GM23338 (cell line): ENCODE measurements around the gene PCDHB8. TPM values are rescaled to one million over a fixed set of nuclear protein-coding genes. Genes with fewer than 3 reads are reported as not detected.
A peak's percentile ranks its signal among the peaks of the same experiment; 100 is the strongest.
"Not testable (repeated sequence)": the region's sequence is repeated elsewhere in the genome, so short reads cannot be mapped to it uniquely, and the experiment has no call there.

Source experiments
- ATAC-seq: fragments of 200-7000 bp; cut with Tn5 transposase; 3 replicates; pipeline ENCODE4 v1.9.1; 2020
- DNase-seq: peaks from one replicate; pipeline ENCODE4 v3.0.0-alpha.2; 2015; ENCODE audit warnings: low spot score
- H2AFZ ChIP-seq: fragments of 200-600 bp; sonication (generic); 2 replicates; pipeline ENCODE4 v1.8.0; 2016; ENCODE audit warnings: antibody characterized with exemption, mild to moderate bottlenecking, moderate library complexity
- H3F3A ChIP-seq: fragments of 200-600 bp; sonication (generic); replicated peaks from 2 replicates; pipeline ENCODE4 v1.8.0; 2017; ENCODE audit warnings: antibody characterized with exemption, mixed run types, low read depth
- H3K27ac ChIP-seq: fragments of 200-600 bp; sonication (generic); 2 replicates; pipeline ENCODE4 v1.6.1; 2016; ENCODE audit warnings: low read depth
- H3K27me3 ChIP-seq: fragments of 200-600 bp; sonication (generic); 2 replicates; pipeline ENCODE4 v1.8.0; 2016; ENCODE audit warnings: mild to moderate bottlenecking, mixed run types, moderate library complexity; ENCODE audit not compliant: insufficient read depth
- H3K36me3 ChIP-seq: fragments of 200-600 bp; sonication (generic); 2 replicates; pipeline ENCODE4 v1.8.0; 2016; ENCODE audit warnings: mild to moderate bottlenecking; ENCODE audit not compliant: insufficient read depth
- H3K4me1 ChIP-seq: fragments of 200-600 bp; sonication (generic); 2 replicates; pipeline ENCODE4 v1.8.0; 2016; ENCODE audit warnings: mild to moderate bottlenecking, moderate library complexity; ENCODE audit not compliant: insufficient read depth
- H3K4me2 ChIP-seq: fragments of 200-600 bp; sonication (generic); 2 replicates; pipeline ENCODE4 v1.7.1; 2017; ENCODE audit warnings: mixed run types
- H3K4me3 ChIP-seq: fragments of 200-600 bp; sonication (generic); 2 replicates; pipeline ENCODE4 v1.6.1; 2016; ENCODE audit warnings: mixed run types
- H3K79me2 ChIP-seq: fragments of 200-600 bp; sonication (generic); replicated peaks from 2 replicates; pipeline ENCODE4 v1.8.0; 2017; ENCODE audit warnings: mild to moderate bottlenecking; ENCODE audit not compliant: insufficient read depth
- H3K9me2 ChIP-seq: fragments of 200-600 bp; sonication (generic); 2 replicates; pipeline ENCODE4 v1.8.0; 2017; ENCODE audit not compliant: insufficient read depth
- H4K20me1 ChIP-seq: fragments of 200-600 bp; sonication (generic); replicated peaks from 2 replicates; pipeline ENCODE4 v1.8.0; 2017; ENCODE audit warnings: mild to moderate bottlenecking; ENCODE audit not compliant: insufficient read depth
- H3K27ac Mint-ChIP-seq: 2 replicates; pipeline ENCODE4 v1.8.0; 2020; ENCODE audit warnings: inconsistent platforms, mild to moderate bottlenecking, moderate library complexity, mixed read lengths
- H3K27me3 Mint-ChIP-seq: 3 replicates; pipeline ENCODE4 v1.8.0; 2022; ENCODE audit warnings: low read depth, mild to moderate bottlenecking, moderate library complexity, mixed read lengths, inconsistent platforms; ENCODE audit not compliant: insufficient read depth, poor library complexity
- H3K36me3 Mint-ChIP-seq: 3 replicates; pipeline ENCODE4 v1.8.0; 2021; ENCODE audit warnings: low read depth, mild to moderate bottlenecking, inconsistent platforms, moderate library complexity, mixed read lengths
- H3K4me1 Mint-ChIP-seq: 3 replicates; pipeline ENCODE4 v1.8.0; 2020; ENCODE audit warnings: mild to moderate bottlenecking, inconsistent platforms, mixed read lengths
- H3K4me3 Mint-ChIP-seq: 3 replicates; pipeline ENCODE4 v1.8.0; 2021; ENCODE audit warnings: moderate library complexity, mild to moderate bottlenecking, inconsistent platforms, mixed read lengths
- H3K9me3 Mint-ChIP-seq: 3 replicates; pipeline ENCODE4 v1.8.0; 2020; ENCODE audit warnings: moderate library complexity, mild to moderate bottlenecking, inconsistent platforms, mixed read lengths
- JUNB ChIP-seq: IDR thresholded peaks from one replicate; pipeline ENCODE4 v1.6.1; 2016; ENCODE audit warnings: antibody characterized with exemption; ENCODE audit not compliant: unreplicated experiment
- POLR2AphosphoS5 ChIP-seq: IDR thresholded peaks from 2 replicates; pipeline ENCODE4 v1.6.1; 2016; ENCODE audit warnings: antibody characterized with exemption, low read depth
- polyA plus RNA-seq: library from polyadenylated mRNA; unstranded; fragments of >200 nt; fragmentation: Nextera tagmentation; extraction: Ambion mirVana; gene quantifications from 2 replicates; pipeline ENCODE4 v1.2.1, GENCODE V29; 2016
- total RNA-seq: library from RNA; depleted of rRNA; stranded (reverse); fragments of >200 nt; shearing (Covaris generic); gene quantifications from 2 replicates; pipeline ENCODE4 v1.2.3, GENCODE V29; 2014
- TF ChIP-seq, protein P1 (sequence below), 2 experiments: fragments of 200-600 bp in 1 of 2; sonication (generic) in 1 of 2; conservative IDR thresholded peaks; 2 replicates each; pipeline versions ENCODE4 v1.5.1 to v1.6.1; 2016 to 2017; ENCODE audit warnings: antibody characterized with exemption in 2 of 2, low read depth in 2 of 2, mild to moderate bottlenecking in 2 of 2, moderate library complexity in 1 of 2
- TF ChIP-seq, protein P2 (sequence below): fragments of 250-450 bp; sonication (Bioruptor Pico); IDR thresholded peaks from 2 replicates; pipeline ENCODE4 v1.5.0; 2020; ENCODE audit warnings: mild to moderate bottlenecking, moderate library complexity

PCDHB8 gene
- total and polyA plus RNA-seq, 2 experiments from 2014 or later = 0.84 to 2.7 TPM

DNA sequence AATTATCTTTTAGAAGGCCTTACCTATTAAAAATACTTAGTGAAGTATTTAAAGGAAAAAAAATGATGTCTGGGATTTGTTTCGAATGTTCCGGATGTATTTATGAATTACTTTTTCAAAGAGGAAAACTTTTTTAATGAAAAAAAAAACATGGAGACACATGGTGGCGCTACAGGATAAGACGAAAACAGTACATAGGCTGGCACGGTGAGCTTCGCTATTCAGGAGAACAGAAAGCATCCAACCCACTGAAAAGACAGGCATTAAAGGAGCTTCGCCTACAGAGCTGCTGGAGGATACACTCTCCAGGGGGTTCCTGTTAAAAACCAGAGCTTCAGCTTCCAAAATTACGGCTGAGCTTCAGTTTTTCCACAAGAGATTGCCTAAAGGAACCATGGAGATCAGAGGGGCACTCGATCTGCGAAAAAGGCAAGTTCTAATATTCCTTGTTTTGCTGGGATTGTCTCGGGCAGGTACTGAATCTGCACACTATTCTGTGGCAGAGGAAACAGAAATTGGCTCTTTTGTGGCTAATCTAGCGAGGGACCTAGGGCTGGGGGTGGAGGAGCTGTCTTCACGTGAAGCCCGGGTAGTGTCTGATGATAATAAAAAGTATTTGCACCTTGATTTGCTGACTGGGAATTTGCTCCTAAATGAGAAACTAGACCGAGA, 45.7 kb downstream of the PCDHB8 start, which contains the start of gene PCDHB14:
Gene PCDHB14 (plus strand): TSS at position 232 of the 672 bp plus-strand sequence. CDS start 163 bp downstream, at position 395.
- Mint-ChIP-seq H3K4me3 (peak within 1 kb of the TSS; percentile 65), H3K36me3 (peaks cover 18% of the 10 kb centered on the region), H3K27me3 (peaks cover 2% of the 10 kb centered on the region), H3K9me3 (peaks cover 14% of the 10 kb centered on the region), H3K27ac (no peak within 1 kb of the TSS), H3K4me1 (peaks cover 10% of the 10 kb centered on the region)
- DNase-seq = peak; percentile 91
- H3F3A ChIP-seq = no peaks in the 10 kb centered on the region
- ATAC-seq = peak; percentile 100
- peak within 1 kb of the TSS; percentile 50 for H3K4me2 ChIP-seq
- no peaks in the 10 kb centered on the region for H3K9me2 ChIP-seq
- H3K4me1 ChIP-seq = no peaks in the 10 kb centered on the region
- H3K27ac ChIP-seq = no peak within 1 kb of the TSS
- no peaks in the 10 kb centered on the region for H4K20me1 ChIP-seq
- peak within 1 kb of the TSS; percentile 14; the same call in 1 of the 2 replicates for H2AFZ ChIP-seq
- TF ChIP-seq, protein P1, sequence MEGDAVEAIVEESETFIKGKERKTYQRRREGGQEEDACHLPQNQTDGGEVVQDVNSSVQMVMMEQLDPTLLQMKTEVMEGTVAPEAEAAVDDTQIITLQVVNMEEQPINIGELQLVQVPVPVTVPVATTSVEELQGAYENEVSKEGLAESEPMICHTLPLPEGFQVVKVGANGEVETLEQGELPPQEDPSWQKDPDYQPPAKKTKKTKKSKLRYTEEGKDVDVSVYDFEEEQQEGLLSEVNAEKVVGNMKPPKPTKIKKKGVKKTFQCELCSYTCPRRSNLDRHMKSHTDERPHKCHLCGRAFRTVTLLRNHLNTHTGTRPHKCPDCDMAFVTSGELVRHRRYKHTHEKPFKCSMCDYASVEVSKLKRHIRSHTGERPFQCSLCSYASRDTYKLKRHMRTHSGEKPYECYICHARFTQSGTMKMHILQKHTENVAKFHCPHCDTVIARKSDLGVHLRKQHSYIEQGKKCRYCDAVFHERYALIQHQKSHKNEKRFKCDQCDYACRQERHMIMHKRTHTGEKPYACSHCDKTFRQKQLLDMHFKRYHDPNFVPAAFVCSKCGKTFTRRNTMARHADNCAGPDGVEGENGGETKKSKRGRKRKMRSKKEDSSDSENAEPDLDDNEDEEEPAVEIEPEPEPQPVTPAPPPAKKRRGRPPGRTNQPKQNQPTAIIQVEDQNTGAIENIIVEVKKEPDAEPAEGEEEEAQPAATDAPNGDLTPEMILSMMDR (conservative IDR thresholded peaks at IDR 0.05; ENCODE audit: low read depth in 2 of 2) = peak; percentile 75 to 85
- TF ChIP-seq POLR2AphosphoS5 (no peak), JUNB (no peak)
- TF ChIP-seq, protein P2, sequence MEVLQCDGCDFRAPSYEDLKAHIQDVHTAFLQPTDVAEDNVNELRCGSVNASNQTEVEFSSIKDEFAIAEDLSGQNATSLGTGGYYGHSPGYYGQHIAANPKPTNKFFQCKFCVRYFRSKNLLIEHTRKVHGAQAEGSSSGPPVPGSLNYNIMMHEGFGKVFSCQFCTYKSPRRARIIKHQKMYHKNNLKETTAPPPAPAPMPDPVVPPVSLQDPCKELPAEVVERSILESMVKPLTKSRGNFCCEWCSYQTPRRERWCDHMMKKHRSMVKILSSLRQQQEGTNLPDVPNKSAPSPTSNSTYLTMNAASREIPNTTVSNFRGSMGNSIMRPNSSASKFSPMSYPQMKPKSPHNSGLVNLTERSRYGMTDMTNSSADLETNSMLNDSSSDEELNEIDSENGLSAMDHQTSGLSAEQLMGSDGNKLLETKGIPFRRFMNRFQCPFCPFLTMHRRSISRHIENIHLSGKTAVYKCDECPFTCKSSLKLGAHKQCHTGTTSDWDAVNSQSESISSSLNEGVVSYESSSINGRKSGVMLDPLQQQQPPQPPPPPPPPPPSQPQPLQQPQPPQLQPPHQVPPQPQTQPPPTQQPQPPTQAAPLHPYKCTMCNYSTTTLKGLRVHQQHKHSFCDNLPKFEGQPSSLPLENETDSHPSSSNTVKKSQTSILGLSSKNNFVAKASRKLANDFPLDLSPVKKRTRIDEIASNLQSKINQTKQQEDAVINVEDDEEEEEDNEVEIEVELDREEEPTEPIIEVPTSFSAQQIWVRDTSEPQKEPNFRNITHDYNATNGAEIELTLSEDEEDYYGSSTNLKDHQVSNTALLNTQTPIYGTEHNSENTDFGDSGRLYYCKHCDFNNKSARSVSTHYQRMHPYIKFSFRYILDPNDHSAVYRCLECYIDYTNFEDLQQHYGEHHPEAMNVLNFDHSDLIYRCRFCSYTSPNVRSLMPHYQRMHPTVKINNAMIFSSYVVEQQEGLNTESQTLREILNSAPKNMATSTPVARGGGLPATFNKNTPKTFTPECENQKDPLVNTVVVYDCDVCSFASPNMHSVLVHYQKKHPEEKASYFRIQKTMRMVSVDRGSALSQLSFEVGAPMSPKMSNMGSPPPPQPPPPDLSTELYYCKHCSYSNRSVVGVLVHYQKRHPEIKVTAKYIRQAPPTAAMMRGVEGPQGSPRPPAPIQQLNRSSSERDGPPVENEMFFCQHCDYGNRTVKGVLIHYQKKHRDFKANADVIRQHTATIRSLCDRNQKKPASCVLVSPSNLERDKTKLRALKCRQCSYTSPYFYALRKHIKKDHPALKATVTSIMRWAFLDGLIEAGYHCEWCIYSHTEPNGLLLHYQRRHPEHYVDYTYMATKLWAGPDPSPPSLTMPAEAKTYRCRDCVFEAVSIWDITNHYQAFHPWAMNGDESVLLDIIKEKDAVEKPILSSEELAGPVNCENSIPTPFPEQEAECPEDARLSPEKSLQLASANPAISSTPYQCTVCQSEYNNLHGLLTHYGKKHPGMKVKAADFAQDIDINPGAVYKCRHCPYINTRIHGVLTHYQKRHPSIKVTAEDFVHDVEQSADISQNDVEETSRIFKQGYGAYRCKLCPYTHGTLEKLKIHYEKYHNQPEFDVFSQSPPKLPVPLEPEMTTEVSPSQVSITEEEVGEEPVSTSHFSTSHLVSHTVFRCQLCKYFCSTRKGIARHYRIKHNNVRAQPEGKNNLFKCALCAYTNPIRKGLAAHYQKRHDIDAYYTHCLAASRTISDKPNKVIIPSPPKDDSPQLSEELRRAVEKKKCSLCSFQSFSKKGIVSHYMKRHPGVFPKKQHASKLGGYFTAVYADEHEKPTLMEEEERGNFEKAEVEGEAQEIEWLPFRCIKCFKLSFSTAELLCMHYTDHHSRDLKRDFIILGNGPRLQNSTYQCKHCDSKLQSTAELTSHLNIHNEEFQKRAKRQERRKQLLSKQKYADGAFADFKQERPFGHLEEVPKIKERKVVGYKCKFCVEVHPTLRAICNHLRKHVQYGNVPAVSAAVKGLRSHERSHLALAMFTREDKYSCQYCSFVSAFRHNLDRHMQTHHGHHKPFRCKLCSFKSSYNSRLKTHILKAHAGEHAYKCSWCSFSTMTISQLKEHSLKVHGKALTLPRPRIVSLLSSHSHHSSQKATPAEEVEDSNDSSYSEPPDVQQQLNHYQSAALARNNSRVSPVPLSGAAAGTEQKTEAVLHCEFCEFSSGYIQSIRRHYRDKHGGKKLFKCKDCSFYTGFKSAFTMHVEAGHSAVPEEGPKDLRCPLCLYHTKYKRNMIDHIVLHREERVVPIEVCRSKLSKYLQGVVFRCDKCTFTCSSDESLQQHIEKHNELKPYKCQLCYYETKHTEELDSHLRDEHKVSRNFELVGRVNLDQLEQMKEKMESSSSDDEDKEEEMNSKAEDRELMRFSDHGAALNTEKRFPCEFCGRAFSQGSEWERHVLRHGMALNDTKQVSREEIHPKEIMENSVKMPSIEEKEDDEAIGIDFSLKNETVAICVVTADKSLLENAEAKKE (CRISPR knock-in tag) = no peak
- H3K27me3 ChIP-seq = no peaks in the 10 kb centered on the region
- H3K36me3 ChIP-seq = no peaks in the 10 kb centered on the region
- H3K4me3 ChIP-seq = peak within 1 kb of the TSS; percentile 19
- no peaks in the 10 kb centered on the region for H3K79me2 ChIP-seq

DNA sequence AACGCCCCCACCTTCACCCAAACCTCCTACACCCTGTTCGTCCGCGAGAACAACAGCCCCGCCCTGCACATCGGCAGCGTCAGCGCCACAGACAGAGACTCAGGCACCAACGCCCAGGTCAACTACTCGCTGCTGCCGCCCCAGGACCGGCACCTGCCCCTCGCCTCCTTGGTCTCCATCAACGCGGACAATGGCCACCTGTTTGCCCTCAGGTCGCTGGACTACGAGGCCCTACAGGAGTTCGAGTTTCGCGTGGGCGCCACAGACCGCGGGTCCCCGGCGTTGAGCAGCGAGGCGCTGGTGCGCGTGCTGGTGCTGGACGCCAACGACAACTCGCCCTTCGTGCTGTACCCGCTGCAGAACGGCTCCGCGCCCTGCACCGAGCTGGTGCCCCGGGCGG, 47.3 kb downstream of the PCDHB8 start:
- not testable (repeated sequence) for H3K27me3 ChIP-seq, H3K4me1 ChIP-seq, H4K20me1 ChIP-seq, H3K4me3 ChIP-seq, H3K27ac Mint-ChIP-seq, H2AFZ ChIP-seq, H3F3A ChIP-seq, H3K27ac ChIP-seq, H3K79me2 ChIP-seq, ATAC-seq, DNase-seq, H3K36me3 ChIP-seq, H3K9me2 ChIP-seq, H3K4me1 Mint-ChIP-seq, H3K27me3 Mint-ChIP-seq, H3K4me3 Mint-ChIP-seq, H3K4me2 ChIP-seq
- H3K36me3 Mint-ChIP-seq = peaks cover 18% of the 10 kb centered on the region
- peaks cover 14% of the 10 kb centered on the region for H3K9me3 Mint-ChIP-seq

DNA sequence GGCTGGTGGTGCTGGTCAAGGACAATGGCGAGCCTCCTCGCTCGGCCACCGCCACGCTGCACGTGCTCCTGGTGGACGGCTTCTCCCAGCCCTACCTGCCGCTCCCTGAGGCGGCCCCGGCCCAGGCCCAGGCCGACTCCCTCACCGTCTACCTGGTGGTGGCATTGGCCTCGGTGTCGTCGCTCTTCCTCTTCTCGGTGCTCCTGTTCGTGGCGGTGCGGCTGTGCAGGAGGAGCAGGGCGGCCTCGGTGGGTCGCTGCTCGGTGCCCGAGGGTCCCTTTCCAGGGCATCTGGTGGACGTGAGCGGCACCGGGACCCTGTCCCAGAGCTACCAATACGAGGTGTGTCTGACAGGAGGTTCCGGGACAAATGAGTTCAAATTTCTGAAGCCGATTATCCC, 47.8 kb downstream of the PCDHB8 start:
- H3K27me3 ChIP-seq, H3K9me2 ChIP-seq, ATAC-seq, H2AFZ ChIP-seq, H3K27ac Mint-ChIP-seq, H3K36me3 ChIP-seq, H3K4me1 Mint-ChIP-seq, H3F3A ChIP-seq, H3K4me3 ChIP-seq, H3K27me3 Mint-ChIP-seq, H3K4me3 Mint-ChIP-seq, H3K79me2 ChIP-seq, H3K27ac ChIP-seq, H3K4me1 ChIP-seq, H3K4me2 ChIP-seq, DNase-seq, H4K20me1 ChIP-seq: not testable (repeated sequence)
- Mint-ChIP-seq H3K36me3 (peaks cover 18% of the 10 kb centered on the region), H3K9me3 (peaks cover 17% of the 10 kb centered on the region)
